SK-N-SH (cell line): ENCODE measurements around the gene ASCC3. TPM values are rescaled to one million over a fixed set of nuclear protein-coding genes. Genes with fewer than 3 reads are reported as not detected.

Source experiments
- CTCF ChIA-PET: fragments of 300-600, 350-600 bp; formaldehyde crosslinking; extraction: SDS; loops from one replicate; lab custom pipeline; 2021; lab: Yijun Ruan, JAX
- POLR2A ChIA-PET: fragments of 350-600 bp; sonication (Branson Sonifier 250); formaldehyde crosslinking; extraction: SDS; loops from one replicate; lab custom pipeline; 2020; ENCODE audit warnings: antibody characterized with exemption, inconsistent platforms; lab: Yijun Ruan, JAX
- DNase-seq: peaks from one replicate; pipeline ENCODE4 v3.0.0; 2012
- H2AFZ ChIP-seq: fragments of 200-600 bp; sonication (generic); 2 replicates; pipeline ENCODE4 v1.8.1; 2016; ENCODE audit warnings: antibody characterized with exemption, mild to moderate bottlenecking, low read depth
- H3F3A ChIP-seq: fragments of 200-600 bp; sonication (generic); replicated peaks from 2 replicates; pipeline ENCODE3; 2016; ENCODE audit warnings: antibody characterized with exemption, mild to moderate bottlenecking; ENCODE audit not compliant: insufficient read depth
- H3K27ac ChIP-seq, 2 experiments: fragments of 200-500 bp in 1 of 2; fragments of 200-600 bp in 1 of 2; sonication (Bioruptor generic) in 1 of 2; sonication (generic), shearing (Covaris generic) in 1 of 2; 2 replicates each; pipeline versions ENCODE4 v1.5.1 to v1.6.1; 2014 to 2016; ENCODE audit warnings: low read depth in 2 of 2, inconsistent platforms in 1 of 2, low read length in 1 of 2, mild to moderate bottlenecking in 1 of 2, mixed read lengths in 1 of 2
- H3K27me3 ChIP-seq: fragments of 200-600 bp; sonication (generic), shearing (Covaris generic); 2 replicates; pipeline ENCODE4 v1.6.1; 2016; ENCODE audit warnings: mixed run types; ENCODE audit not compliant: insufficient read depth
- H3K36me3 ChIP-seq, 2 experiments: fragments of 200-500 bp in 1 of 2; fragments of 200-600 bp in 1 of 2; sonication (Bioruptor generic) in 1 of 2; sonication (generic) in 1 of 2; replicated peaks in 1 of 2; 2 replicates each; pipeline versions ENCODE3 to v1.5.1; 2014 to 2016; ENCODE audit warnings: low read length in 1 of 2, mild to moderate bottlenecking in 1 of 2; ENCODE audit not compliant: insufficient read depth in 2 of 2, control insufficient read depth in 1 of 2
- H3K4me1 ChIP-seq, 2 experiments: fragments of 200-500 bp in 1 of 2; fragments of 200-600 bp in 1 of 2; sonication (Bioruptor generic) in 1 of 2; sonication (generic), shearing (Covaris generic) in 1 of 2; 2 replicates each; pipeline versions ENCODE4 v1.5.1 to v1.6.1; 2014 to 2016; ENCODE audit warnings: low read depth in 1 of 2, low read length in 1 of 2, mixed run types in 1 of 2; ENCODE audit not compliant: insufficient read depth in 2 of 2, control insufficient read depth in 1 of 2
- H3K4me2 ChIP-seq: fragments of 200-600 bp; sonication (generic), shearing (Covaris generic); 2 replicates; pipeline ENCODE4 v1.6.1; 2017; ENCODE audit warnings: mixed run types
- H3K4me3 ChIP-seq, 2 experiments: fragments of 200-500 bp in 1 of 2; fragments of 200-600 bp in 1 of 2; sonication (Bioruptor generic) in 1 of 2; sonication (generic), shearing (Covaris generic) in 1 of 2; 2 replicates each; pipeline versions ENCODE4 v1.5.1 to v1.8.1; 2014 to 2016; ENCODE audit warnings: low read depth in 2 of 2, inconsistent platforms in 1 of 2, low read length in 1 of 2, mild to moderate bottlenecking in 1 of 2, mixed read lengths in 1 of 2, moderate library complexity in 1 of 2
- H3K79me2 ChIP-seq: fragments of 200-600 bp; sonication (generic); 2 replicates; pipeline ENCODE4 v1.8.1; 2017; ENCODE audit warnings: mild to moderate bottlenecking; ENCODE audit not compliant: insufficient read depth
- H3K9ac ChIP-seq: fragments of 200-600 bp; sonication (generic); 2 replicates; pipeline ENCODE4 v1.6.1; 2017; ENCODE audit warnings: mixed run types
- H3K9me2 ChIP-seq: fragments of 200-600 bp; sonication (generic); 2 replicates; pipeline ENCODE4 v1.6.1; 2017; ENCODE audit warnings: mixed run types
- H3K9me3 ChIP-seq: fragments of 200-600 bp; sonication (generic); 2 replicates; pipeline ENCODE4 v1.6.1; 2017; ENCODE audit warnings: mixed run types, mild to moderate bottlenecking, moderate library complexity
- H4K20me1 ChIP-seq: fragments of 200-600 bp; sonication (generic); 2 replicates; pipeline ENCODE4 v1.6.1; 2017; ENCODE audit warnings: mild to moderate bottlenecking, mixed run types; ENCODE audit not compliant: insufficient read depth
- CHD2 ChIP-seq: fragments of 150-350 bp; IDR thresholded peaks from 2 replicates; pipeline ENCODE4 v1.6.1; 2018; ENCODE audit warnings: low read length; ENCODE audit not compliant: partially characterized antibody
- ELF1 ChIP-seq: IDR thresholded peaks from 2 replicates; pipeline ENCODE4 v1.4.0; 2012
- EP300 ChIP-seq, 2 experiments: IDR thresholded peaks; 2 replicates each; pipeline versions ENCODE4 v1.4.0 to v1.6.1; 2012; ENCODE audit warnings: borderline replicate concordance in 1 of 2, low read depth in 1 of 2, low read length in 1 of 2
- GATA2 ChIP-seq: sonication (generic); formaldehyde crosslinking; IDR thresholded peaks from 2 replicates; pipeline ENCODE4 v1.5.0; 2020; ENCODE audit warnings: mild to moderate bottlenecking, missing genetic modification reagents
- JUND ChIP-seq: IDR thresholded peaks from 2 replicates; pipeline ENCODE4 v1.4.0; 2012
- MAX ChIP-seq: IDR thresholded peaks from 2 replicates; pipeline ENCODE4 v1.4.0; 2012; ENCODE audit warnings: low read depth
- MEF2A ChIP-seq: IDR thresholded peaks from 2 replicates; pipeline ENCODE4 v1.4.0; 2012; ENCODE audit warnings: low read depth, borderline replicate concordance
- NRF1 ChIP-seq: IDR thresholded peaks from 2 replicates; pipeline ENCODE4 v1.6.1; 2012; ENCODE audit warnings: low read depth, mild to moderate bottlenecking, low read length
- POLR2AphosphoS5 ChIP-seq: IDR thresholded peaks from 2 replicates; pipeline ENCODE4 v1.6.1; 2012; ENCODE audit warnings: low read depth, low read length
- RAD21 ChIP-seq: IDR thresholded peaks from 2 replicates; pipeline ENCODE4 v1.6.1; 2012; ENCODE audit warnings: mild to moderate bottlenecking, low read length
- REST ChIP-seq: IDR thresholded peaks from 2 replicates; pipeline ENCODE4 v1.6.1; 2012; ENCODE audit warnings: mild to moderate bottlenecking, low read depth, low read length, moderate library complexity
- SIN3A ChIP-seq: IDR thresholded peaks from 2 replicates; pipeline ENCODE4 v1.6.1; 2012; ENCODE audit warnings: low read depth, mild to moderate bottlenecking, low read length, moderate library complexity, borderline replicate concordance
- SMC3 ChIP-seq: IDR thresholded peaks from 2 replicates; pipeline ENCODE4 v1.6.1; 2012; ENCODE audit warnings: low read depth, low read length, improper control_type of control experiment
- USF2 ChIP-seq: fragments of 150-350 bp; IDR thresholded peaks from 2 replicates; pipeline ENCODE4 v1.6.1; 2017; ENCODE audit warnings: antibody characterized with exemption, low read length, low read depth, borderline replicate concordance
- WGBS: methylation state at CpG from one replicate; pipeline ENCODE4 v1.1.6; 2017; ENCODE audit warnings: low lambda C conversion rate; 5-methylcytosine and 5-hydroxymethylcytosine counted together
- polyA plus RNA-seq, 3 experiments: library from polyadenylated mRNA; depleted of rRNA; stranded (reverse); fragments of >200 nt; gene quantifications; 2 replicates each; pipeline ENCODE4 v1.2.3, GENCODE V29; 2012
- TF ChIP-seq, protein P1 (sequence below): IDR thresholded peaks from 2 replicates; pipeline ENCODE4 v1.4.0; 2012; ENCODE audit warnings: low read depth, borderline replicate concordance

ASCC3 gene
- polyA plus RNA-seq, 1 of the 3 experiments (the other 2 are of a cell fraction) = 17.9 TPM

GRCh38 chr6:100468016-100468622 lies 413.0 kb downstream of the ASCC3 start:
- CTCF ChIA-PET = no interaction called here
- no peak overlapping the region for H3K4me2 ChIP-seq
- H2AFZ ChIP-seq = no peak overlapping the region
- no peak overlapping the region for H3K27ac ChIP-seq
- POLR2A ChIA-PET = no interaction called here
- no peaks in the 10 kb centered on the region for H3K36me3 ChIP-seq
- no peaks in the 10 kb centered on the region for H3F3A ChIP-seq
- DNase-seq = no peak
- TF ChIP-seq ELF1 = no peak
- TF ChIP-seq SMC3 = no peak
- TF ChIP-seq, protein P1, sequence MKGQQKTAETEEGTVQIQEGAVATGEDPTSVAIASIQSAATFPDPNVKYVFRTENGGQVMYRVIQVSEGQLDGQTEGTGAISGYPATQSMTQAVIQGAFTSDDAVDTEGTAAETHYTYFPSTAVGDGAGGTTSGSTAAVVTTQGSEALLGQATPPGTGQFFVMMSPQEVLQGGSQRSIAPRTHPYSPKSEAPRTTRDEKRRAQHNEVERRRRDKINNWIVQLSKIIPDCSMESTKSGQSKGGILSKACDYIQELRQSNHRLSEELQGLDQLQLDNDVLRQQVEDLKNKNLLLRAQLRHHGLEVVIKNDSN = no peak
- no peak for TF ChIP-seq GATA2 (CRISPR knock-in tag)
- no peak for TF ChIP-seq MEF2A
- no peak for TF ChIP-seq CHD2
- no peak for TF ChIP-seq NRF1
- TF ChIP-seq REST = no peak
- no peak for TF ChIP-seq USF2
- no peak for TF ChIP-seq MAX
- TF ChIP-seq RAD21 = no peak
- TF ChIP-seq POLR2AphosphoS5 = no peak
- no peak for TF ChIP-seq SIN3A
- TF ChIP-seq JUND = no peak
- no peak for TF ChIP-seq EP300 (IDR thresholded peaks at IDR 0.05; ENCODE audit: borderline replicate concordance in 1 of 2, low read depth in 1 of 2, low read length in 1 of 2)
- TF ChIP-seq, all 33 proteins: peak for 0
- Histone ChIP-seq H3K4me1 (peaks cover 0 to 6% of the 10 kb centered on the region in 2 experiments; a peak in 1 of 4 replicates), H3K9me3 (no peaks in the 10 kb centered on the region), H3K9ac (no peak overlapping the region), H3K79me2 (no peaks in the 10 kb centered on the region), H3K4me3 (no peak overlapping the region), H3K9me2 (no peaks in the 10 kb centered on the region), H3K27me3 (peaks cover 82% of the 10 kb centered on the region), H4K20me1 (no peaks in the 10 kb centered on the region)
- WGBS = 15% methylated on average over 6 of the region's 6 CpGs
